WERI-Rb-1 (cell line): ENCODE data around the gene PEMT.

Experiments
- DNase-seq: peaks from one replicate; pipeline ENCODE4 v3.0.0-alpha.2; 2020
- H3K27ac ChIP-seq: fragments of 250-450 bp; sonication (Bioruptor Pico); 2 replicates; pipeline ENCODE4 v1.5.1; 2020; ENCODE audit warnings: mild to moderate bottlenecking, moderate library complexity
- H3K27me3 ChIP-seq: fragments of 250-450 bp; sonication (Bioruptor Pico); 2 replicates; pipeline ENCODE4 v1.5.1; 2021; ENCODE audit warnings: mild to moderate bottlenecking, low read depth, moderate library complexity; ENCODE audit not compliant: insufficient read depth, severe bottlenecking
- H3K36me3 ChIP-seq: fragments of 250-450 bp; sonication (Bioruptor Pico); 2 replicates; pipeline ENCODE4 v1.5.1; 2020; ENCODE audit warnings: mild to moderate bottlenecking, moderate library complexity
- H3K4me3 ChIP-seq: 2 replicates; pipeline ENCODE4 v1.5.1; 2011; ENCODE audit warnings: low read depth, mild to moderate bottlenecking, control low read depth, low read length
- H3K9me3 ChIP-seq: fragments of 250-450 bp; sonication (Bioruptor Pico); 2 replicates; pipeline ENCODE4 v1.5.1; 2021; ENCODE audit warnings: mild to moderate bottlenecking, moderate library complexity; ENCODE audit not compliant: severe bottlenecking
- TF ChIP-seq, protein P1 (sequence below): IDR thresholded peaks from 2 replicates; pipeline ENCODE4 v1.5.1; 2011; ENCODE audit warnings: low read depth, mild to moderate bottlenecking, control low read depth, inconsistent platforms, low read length

Gene PEMT

DNA sequence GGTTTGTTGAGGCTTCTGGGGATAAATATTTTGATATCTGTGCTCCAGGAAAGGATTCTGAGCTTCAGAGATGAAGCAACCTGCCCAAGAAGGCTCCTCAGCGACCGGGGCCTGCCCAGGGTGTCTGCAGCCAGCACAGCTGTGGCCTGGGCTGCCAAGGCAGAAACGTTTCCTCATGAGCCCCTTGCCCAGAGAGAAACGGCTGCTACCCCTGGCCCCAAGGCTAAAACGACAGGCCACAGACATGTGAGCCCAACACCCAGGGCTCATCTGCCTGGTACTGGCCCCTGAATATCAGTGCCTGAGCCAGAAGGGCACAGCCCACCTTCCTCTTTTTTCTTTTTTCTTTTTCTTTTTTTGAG is 49.9 kb downstream of the PEMT start:
- Histone ChIP-seq H3K9me3 (no peaks in the 10 kb centered on the region), H3K4me3 (no peak overlapping the region), H3K36me3 (no peaks in the 10 kb centered on the region), H3K27me3 (no peaks in the 10 kb centered on the region), H3K27ac (no peak overlapping the region; the same call in 1 of the 2 replicates)
- DNase-seq = no peak
- TF ChIP-seq, protein P1, sequence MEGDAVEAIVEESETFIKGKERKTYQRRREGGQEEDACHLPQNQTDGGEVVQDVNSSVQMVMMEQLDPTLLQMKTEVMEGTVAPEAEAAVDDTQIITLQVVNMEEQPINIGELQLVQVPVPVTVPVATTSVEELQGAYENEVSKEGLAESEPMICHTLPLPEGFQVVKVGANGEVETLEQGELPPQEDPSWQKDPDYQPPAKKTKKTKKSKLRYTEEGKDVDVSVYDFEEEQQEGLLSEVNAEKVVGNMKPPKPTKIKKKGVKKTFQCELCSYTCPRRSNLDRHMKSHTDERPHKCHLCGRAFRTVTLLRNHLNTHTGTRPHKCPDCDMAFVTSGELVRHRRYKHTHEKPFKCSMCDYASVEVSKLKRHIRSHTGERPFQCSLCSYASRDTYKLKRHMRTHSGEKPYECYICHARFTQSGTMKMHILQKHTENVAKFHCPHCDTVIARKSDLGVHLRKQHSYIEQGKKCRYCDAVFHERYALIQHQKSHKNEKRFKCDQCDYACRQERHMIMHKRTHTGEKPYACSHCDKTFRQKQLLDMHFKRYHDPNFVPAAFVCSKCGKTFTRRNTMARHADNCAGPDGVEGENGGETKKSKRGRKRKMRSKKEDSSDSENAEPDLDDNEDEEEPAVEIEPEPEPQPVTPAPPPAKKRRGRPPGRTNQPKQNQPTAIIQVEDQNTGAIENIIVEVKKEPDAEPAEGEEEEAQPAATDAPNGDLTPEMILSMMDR = no peak

GRCh38 chr17:17540935-17541639 is 50.4 kb downstream of the PEMT start:
- no peak for DNase-seq
- TF ChIP-seq, protein P1 = no peak
- Histone ChIP-seq H3K27ac (no peak overlapping the region), H3K9me3 (no peaks in the 10 kb centered on the region), H3K36me3 (no peaks in the 10 kb centered on the region), H3K27me3 (no peaks in the 10 kb centered on the region), H3K4me3 (no peak overlapping the region)

DNA sequence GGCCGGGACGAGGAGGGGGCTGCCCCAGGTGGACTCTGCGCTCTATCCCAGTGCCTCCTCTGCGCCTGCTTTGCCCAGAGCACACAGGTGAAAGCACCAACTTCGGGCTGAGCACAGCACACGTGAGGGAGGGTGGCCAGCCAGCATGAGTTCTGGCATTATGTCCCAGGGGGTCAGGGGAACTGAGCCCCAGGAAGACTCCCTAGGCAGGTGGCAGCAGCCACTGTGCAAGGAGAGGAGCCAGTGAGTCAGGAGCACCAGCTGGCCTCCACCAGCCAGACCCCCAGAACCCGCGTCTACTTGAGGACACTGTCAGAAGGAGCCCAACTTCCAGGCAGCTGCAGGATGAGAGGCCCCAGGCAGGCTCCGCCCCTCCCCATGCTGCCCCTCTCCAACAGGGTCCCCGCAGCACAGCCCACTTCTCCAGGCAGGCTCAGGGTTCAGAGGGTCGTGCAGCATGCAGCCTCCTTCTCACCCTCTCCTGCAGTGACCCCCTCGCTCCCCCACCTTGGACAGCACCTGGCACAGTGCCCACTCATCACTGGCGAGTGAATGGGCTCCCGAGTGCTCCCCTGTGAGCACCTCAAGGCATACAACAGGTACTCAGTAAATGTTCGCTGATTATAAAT is 51.1 kb downstream of the PEMT start:
- DNase-seq = no peak

GRCh38 chr17:17539591-17539990 is 51.9 kb downstream of the PEMT start:
- DNase-seq = no peak

More for the DNA sequence above, 51.1 kb downstream of the PEMT start:
- Histone ChIP-seq H3K9me3 (no peaks in the 10 kb centered on the region), H3K4me3 (no peak overlapping the region), H3K27me3 (no peaks in the 10 kb centered on the region), H3K36me3 (no peaks in the 10 kb centered on the region), H3K27ac (no peak overlapping the region)
- TF ChIP-seq, protein P1 = no peak

DNA sequence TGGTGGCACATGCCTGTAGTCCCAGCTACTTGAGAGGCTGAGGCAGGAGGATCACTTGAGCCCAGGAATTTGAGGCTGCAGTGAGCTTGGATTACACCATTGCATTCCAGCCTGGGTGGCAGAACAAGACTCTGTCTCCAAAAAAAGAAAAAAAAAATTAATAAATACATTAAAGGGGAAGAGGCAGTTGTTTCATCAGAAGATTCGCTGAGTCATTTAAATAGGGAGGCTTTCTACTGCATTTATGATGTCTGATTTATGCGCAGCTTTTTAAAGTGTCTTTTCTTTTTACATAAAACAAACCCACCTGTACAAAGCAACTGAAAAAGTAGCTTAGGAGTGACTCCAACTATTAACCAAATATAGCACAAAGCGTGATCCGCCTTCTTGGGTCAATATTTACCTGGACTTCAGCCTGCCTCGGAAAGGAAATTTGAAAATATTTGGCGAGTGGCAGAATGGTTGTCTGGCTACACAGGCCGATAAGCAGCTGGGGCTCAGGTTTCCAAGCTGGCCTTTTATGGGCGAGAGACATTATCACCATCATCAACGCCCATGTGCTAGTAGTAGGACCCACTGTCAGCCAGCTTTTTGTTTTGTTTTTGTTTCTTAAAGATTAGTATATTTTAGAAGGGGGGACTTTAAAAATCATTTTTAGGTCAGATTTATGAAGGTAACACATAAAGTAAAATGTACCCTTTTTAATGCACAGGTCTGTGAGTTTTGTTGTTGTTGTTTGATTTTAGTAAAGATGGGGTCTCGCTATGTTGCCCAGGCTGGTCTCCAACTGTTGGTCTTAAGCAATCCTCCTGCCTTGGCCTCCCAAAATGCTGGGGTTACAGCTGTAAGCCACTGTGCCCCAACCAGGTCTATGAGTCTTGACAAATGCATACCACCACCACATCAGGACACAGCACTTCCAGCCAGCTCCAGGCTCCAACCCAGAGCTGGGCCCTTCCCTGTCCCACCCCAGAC is 52.8 kb downstream of the PEMT start:
- Histone ChIP-seq H3K27me3 (no peaks in the 10 kb centered on the region), H3K9me3 (no peaks in the 10 kb centered on the region), H3K4me3 (no peak overlapping the region), H3K27ac (no peak overlapping the region), H3K36me3 (no peaks in the 10 kb centered on the region)
- DNase-seq = no peak
- TF ChIP-seq, protein P1 = no peak

More at GRCh38 chr17:17539591-17539990, 51.9 kb downstream of the PEMT start:
- no peak overlapping the region for H3K27ac ChIP-seq
- H3K27me3 ChIP-seq = no peaks in the 10 kb centered on the region
- TF ChIP-seq, protein P1 = no peak
- no peak overlapping the region for H3K4me3 ChIP-seq
- no peaks in the 10 kb centered on the region for H3K36me3 ChIP-seq
- H3K9me3 ChIP-seq = no peaks in the 10 kb centered on the region
